Skeletal muscle tissue (tissue), 4 donors: Measurements from ENCODE around the gene TCERG1L. TPM values are rescaled to one million over a fixed set of nuclear protein-coding genes. Genes with fewer than 3 reads are reported as not detected.

Experiments used
- H3K27ac ChIP-seq: one replicate; pipeline ENCODE4 v1.7.0; 2013; ENCODE audit warnings: mild to moderate bottlenecking, low read depth, low read length, inconsistent platforms
- H3K27me3 ChIP-seq, 3 donors: one replicate each; pipeline ENCODE4 v1.7.0; 2013; ENCODE audit warnings: low read length in 3 of 3; ENCODE audit not compliant: control insufficient read depth in 3 of 3, insufficient read depth in 3 of 3
- H3K36me3 ChIP-seq, 3 donors: one replicate each; pipeline ENCODE4 v1.7.0; 2013; ENCODE audit warnings: low read length in 3 of 3; ENCODE audit not compliant: control insufficient read depth in 3 of 3, insufficient read depth in 3 of 3
- H3K4me1 ChIP-seq, 3 donors: one replicate each; pipeline ENCODE4 v1.7.0; 2013; ENCODE audit warnings: low read length in 3 of 3, mild to moderate bottlenecking in 3 of 3; ENCODE audit not compliant: control insufficient read depth in 3 of 3, insufficient read depth in 3 of 3
- H3K4me3 ChIP-seq, 3 donors: one replicate each; pipeline ENCODE4 v1.7.0; 2013; ENCODE audit warnings: low read length in 3 of 3
- H3K9ac ChIP-seq, 3 donors: one replicate each; pipeline ENCODE4 v1.7.0; 2013; ENCODE audit warnings: low read length in 3 of 3, mild to moderate bottlenecking in 3 of 3, moderate library complexity in 2 of 3, low read depth in 1 of 3
- H3K9me3 ChIP-seq, 3 donors: one replicate each; pipeline ENCODE4 v1.7.0; 2013; ENCODE audit warnings: low read length in 3 of 3; ENCODE audit not compliant: control insufficient read depth in 3 of 3
- total RNA-seq: library from RNA; depleted of rRNA; stranded (reverse); fragments of >200 nt; gene quantifications from one replicate; pipeline ENCODE4 v1.2.3, GENCODE V29; 2014
- donor health status: Osteomylitis.

TCERG1L gene
- total RNA-seq, 1 donor from 2014 or later, result not detected

DNA sequence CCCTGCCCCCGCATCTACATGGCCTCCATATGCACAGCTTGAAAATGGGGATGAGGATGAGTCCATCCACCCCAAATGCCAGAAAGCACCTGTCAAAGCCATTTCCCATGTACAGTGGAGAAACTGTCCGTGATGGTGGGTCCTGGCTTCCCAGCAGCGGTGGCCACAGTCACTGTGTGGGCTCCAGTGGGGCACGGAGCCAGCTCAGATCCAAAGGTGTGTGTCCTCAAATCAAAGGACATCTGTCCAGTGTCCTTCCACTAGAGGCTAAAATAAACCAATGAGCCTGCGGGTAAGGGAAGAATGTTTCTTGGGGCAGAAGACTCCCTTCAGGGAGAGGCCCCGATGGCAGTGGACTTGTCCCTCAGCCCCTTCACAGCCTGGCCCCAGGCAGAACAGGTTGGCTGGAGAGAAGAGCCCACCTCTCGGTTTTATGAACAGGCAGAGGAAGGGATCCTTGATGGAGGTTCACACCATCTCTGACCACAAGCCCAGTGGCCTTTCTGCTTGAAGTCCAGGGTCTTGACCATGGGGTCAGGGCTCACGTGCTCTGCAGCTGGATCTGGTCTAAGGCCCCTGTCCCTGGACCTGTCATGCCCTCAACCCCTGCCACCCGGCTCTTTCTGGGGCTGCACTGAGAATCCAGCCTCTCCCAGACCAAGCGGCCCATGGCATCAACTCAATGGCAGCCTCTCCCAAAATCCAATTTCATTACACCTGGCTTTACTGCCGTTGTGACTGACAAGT lies 106.9 kb downstream of the TCERG1L start:
- Histone ChIP-seq H3K4me1 (no peaks in the 10 kb centered on the region), H3K9ac (no peak overlapping the region), H3K36me3 (no peaks in the 10 kb centered on the region), H3K27me3 (peaks cover 0 to 18% (median 0%) of the 10 kb centered on the region in 3 donors), H3K9me3 (no peaks in the 10 kb centered on the region), H3K27ac (no peak overlapping the region), H3K4me3 (no peak overlapping the region)

DNA sequence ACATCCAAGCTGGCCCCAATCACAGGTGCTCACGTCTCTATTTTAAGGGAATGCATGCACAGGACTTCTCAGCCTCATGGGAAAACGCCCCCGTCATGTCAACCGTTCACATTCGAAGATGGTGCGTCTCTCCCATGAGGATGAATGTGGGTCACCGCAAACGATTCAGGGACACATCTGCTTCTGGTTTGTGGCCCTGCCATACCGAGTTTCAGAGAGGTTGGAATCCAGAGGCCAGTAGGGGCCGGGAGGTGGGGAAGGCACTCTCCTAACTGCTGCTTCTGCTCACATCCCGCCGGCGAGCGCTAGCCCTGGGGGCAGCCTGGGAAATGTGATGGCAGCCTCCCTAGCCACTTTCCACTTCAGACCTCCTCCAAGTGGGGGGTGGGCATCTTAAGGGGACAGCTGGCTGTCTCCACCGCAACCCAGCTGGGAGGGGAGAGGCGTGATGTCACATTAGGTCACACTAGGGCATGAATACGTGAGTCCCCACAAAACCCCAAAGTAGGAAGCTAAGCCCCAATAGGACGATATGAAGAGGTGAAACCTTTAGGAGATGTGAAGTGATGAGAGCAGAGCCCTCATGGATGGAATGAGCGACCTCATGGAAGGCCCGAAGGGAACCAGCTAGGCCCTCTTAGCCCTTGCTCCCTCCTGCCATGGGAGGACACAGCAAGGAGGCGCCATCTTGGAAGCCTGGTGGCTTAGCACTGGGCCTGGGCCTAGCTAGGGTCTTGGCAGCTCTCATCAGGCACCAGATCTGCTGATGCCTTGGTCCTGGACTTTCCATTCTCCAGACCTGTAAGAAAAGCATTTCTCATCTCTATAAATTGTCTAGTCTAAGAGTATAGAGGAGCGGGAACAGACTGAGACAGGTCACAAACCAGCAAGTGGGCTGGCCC lies 107.8 kb downstream of the TCERG1L start:
- Histone ChIP-seq H3K4me3 (no peak overlapping the region), H3K27me3 (peaks cover 0 to 18% (median 0%) of the 10 kb centered on the region in 3 donors), H3K4me1 (no peaks in the 10 kb centered on the region), H3K36me3 (no peaks in the 10 kb centered on the region), H3K9me3 (no peaks in the 10 kb centered on the region), H3K9ac (no peak overlapping the region), H3K27ac (no peak overlapping the region)

DNA sequence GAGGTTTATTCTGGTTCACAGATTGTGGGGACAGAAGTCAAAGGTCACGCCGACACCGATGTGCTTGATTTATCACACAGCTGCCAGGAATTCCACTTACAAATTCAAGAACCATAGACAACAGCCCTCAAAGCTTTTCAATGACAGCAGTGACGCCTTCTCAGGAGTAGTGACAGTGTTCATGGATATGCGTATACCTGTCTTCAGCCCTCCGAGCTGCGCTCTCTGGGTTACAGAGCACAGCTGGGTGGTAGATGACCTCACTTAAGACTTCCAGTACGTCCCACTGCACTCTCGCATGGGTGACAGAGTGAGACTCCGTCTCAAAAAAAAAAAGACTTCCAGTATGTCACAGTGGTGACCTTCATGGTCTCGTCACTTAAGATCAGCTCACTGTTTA lies 108.5 kb downstream of the TCERG1L start:
- Histone ChIP-seq H3K27ac (no peak overlapping the region), H3K27me3 (peaks cover 0 to 18% (median 0%) of the 10 kb centered on the region in 3 donors), H3K36me3 (no peaks in the 10 kb centered on the region), H3K4me3 (no peak overlapping the region), H3K9ac (no peak overlapping the region), H3K9me3 (no peaks in the 10 kb centered on the region), H3K4me1 (no peaks in the 10 kb centered on the region)

DNA sequence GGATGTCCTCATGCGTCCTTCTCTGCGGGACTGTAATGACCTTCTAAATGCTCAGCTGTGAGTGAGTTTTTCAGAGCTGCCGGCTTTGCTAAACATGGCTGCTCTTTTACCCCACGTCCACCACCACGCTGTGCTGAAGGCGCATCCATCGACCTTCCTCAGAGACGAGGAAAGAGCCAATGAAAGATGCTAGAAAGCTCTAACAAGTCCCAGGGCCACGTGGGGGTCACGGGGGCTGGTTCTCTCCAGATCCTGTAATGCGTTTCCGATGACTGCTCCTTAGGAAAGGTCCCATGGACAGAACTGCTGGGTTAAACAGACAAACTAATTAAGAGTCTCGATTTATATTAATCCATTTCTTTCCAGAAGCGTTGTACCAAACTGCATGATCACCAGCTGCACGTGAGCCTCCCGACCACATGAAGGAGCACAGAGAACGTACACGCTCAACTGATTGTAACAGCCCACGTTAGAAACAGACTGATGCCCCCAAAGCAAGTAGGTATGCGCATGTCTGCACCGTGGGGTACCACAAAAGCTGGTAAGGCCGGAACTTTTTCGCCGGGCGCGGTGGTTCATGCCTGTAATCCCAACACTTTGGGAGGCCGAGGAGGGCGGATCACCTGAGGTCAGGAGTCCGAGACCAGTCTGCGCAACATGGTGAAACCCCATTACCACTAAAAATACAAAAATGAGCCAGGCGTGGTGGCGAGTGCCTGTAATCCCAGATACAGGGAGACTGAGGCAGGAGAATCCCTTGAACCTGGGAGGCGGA lies 109.6 kb downstream of the TCERG1L start:
- H3K9ac ChIP-seq, result no peak overlapping the region
- H3K27me3 ChIP-seq, result peaks cover 0 to 18% (median 0%) of the 10 kb centered on the region in 3 donors
- no peaks in the 10 kb centered on the region for H3K9me3 ChIP-seq
- no peak overlapping the region for H3K27ac ChIP-seq
- no peaks in the 10 kb centered on the region for H3K4me1 ChIP-seq
- no peaks in the 10 kb centered on the region for H3K36me3 ChIP-seq
- H3K4me3 ChIP-seq, result no peak overlapping the region

DNA sequence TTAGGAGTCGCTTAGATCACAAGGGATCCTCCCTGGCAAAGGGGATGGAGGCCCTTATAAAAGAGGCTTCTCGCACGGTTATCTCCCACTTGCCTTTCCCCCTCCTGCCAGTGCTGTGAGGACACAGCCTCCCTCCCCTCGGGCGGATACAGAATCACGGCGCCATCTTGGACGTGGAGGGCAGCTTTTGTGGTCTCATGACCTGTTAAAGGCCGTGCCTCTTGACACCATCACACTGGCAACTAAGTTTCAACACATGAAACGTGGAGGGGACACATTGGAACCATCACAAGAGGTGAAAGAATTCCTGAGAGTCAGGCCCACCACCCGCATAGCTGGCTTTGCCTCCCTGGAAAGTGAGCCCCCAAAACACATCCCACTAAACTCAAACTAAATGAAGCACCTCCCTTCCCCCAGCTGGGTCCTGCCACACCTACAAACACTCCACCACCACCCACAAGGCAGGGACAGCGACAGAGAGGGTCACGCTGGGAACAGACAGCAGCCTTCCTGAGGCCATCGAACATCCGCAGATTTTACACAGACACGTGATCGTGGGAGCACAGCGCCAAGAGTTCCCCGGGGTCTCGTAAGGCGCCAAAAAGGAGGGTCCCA lies 110.6 kb downstream of the TCERG1L start:
- Histone ChIP-seq H3K4me1 (no peaks in the 10 kb centered on the region), H3K9me3 (no peaks in the 10 kb centered on the region), H3K27ac (no peak overlapping the region), H3K27me3 (peaks cover 0 to 11% (median 0%) of the 10 kb centered on the region in 3 donors), H3K4me3 (no peak overlapping the region), H3K36me3 (no peaks in the 10 kb centered on the region), H3K9ac (no peak overlapping the region)

DNA sequence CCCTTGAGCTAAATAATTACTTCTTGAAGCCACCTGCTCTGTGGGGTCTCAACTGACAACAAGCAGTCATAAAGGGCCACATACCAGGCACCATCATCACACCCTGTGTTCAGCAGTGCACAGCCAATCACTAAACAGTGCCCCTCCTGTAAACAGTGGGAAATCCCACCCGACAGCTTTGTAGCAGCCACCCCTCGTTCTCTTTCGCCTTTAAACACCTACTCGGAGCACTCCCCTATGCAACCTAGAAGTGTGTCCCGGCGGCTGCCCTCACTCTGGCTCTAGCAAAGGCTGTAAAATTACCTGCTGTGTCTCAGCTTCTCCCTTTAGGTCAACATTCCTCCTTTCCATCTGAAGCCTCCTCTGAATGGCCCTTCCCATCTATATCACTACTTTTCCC lies 111.9 kb downstream of the TCERG1L start:
- peaks cover 0 to 11% (median 0%) of the 10 kb centered on the region in 3 donors for H3K27me3 ChIP-seq
- no peak overlapping the region for H3K27ac ChIP-seq
- H3K4me1 ChIP-seq, result no peaks in the 10 kb centered on the region
- H3K36me3 ChIP-seq, result no peaks in the 10 kb centered on the region
- no peak overlapping the region for H3K9ac ChIP-seq
- no peak overlapping the region for H3K4me3 ChIP-seq
- H3K9me3 ChIP-seq, result no peaks in the 10 kb centered on the region

DNA sequence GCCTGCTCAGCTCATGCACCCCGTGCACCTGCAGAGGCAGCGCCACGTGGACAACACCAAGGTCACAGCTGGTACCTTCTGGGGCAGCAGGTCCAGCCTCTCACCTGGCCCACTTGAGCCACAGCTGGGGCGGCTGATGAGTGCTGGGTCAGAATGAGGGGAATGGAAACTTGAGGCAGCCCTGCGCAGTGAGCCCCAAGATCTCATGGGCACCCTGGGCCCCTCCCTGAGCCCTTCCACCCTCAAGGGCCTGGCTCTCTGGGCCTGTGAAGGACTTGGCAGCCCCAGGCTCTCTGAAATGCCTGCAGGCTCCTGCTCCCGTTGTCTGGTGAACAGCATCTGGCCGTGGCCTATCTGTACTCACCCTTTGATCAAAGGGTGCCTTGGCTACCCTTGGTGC lies 112.7 kb downstream of the TCERG1L start:
- H3K9me3 ChIP-seq, result peaks cover 0 to 2% (median 0%) of the 10 kb centered on the region in 3 donors
- H3K27me3 ChIP-seq, result peaks cover 0 to 11% (median 0%) of the 10 kb centered on the region in 3 donors
- no peak overlapping the region for H3K27ac ChIP-seq
- H3K9ac ChIP-seq, result no peak overlapping the region
- H3K4me1 ChIP-seq, result no peaks in the 10 kb centered on the region
- no peak overlapping the region for H3K4me3 ChIP-seq
- H3K36me3 ChIP-seq, result no peaks in the 10 kb centered on the region

DNA sequence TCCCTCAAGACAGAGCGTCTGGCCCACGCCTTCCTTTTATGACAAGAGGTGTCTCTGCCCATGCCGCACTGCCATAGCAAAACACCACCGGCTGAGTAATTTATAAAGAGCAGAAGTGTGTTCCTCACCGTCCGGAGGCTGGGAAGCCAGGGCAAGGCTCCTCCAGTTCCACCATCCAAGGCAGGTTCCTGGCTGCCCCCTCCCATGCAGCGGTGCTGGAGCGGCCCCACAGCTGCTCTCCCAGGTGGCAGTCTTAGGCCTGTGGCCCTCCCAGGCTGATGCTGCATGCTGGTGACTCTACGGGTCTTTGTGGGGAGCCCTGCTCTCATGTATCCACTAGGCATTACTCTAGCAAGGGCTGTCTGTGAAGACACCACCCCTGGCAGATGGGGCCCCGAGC lies 113.1 kb downstream of the TCERG1L start:
- no peak overlapping the region for H3K4me3 ChIP-seq
- peaks cover 0 to 11% (median 0%) of the 10 kb centered on the region in 3 donors for H3K27me3 ChIP-seq
- no peak overlapping the region for H3K9ac ChIP-seq
- peaks cover 0 to 3% (median 0%) of the 10 kb centered on the region in 3 donors for H3K9me3 ChIP-seq
- no peak overlapping the region for H3K27ac ChIP-seq
- no peaks in the 10 kb centered on the region for H3K4me1 ChIP-seq
- no peaks in the 10 kb centered on the region for H3K36me3 ChIP-seq

DNA sequence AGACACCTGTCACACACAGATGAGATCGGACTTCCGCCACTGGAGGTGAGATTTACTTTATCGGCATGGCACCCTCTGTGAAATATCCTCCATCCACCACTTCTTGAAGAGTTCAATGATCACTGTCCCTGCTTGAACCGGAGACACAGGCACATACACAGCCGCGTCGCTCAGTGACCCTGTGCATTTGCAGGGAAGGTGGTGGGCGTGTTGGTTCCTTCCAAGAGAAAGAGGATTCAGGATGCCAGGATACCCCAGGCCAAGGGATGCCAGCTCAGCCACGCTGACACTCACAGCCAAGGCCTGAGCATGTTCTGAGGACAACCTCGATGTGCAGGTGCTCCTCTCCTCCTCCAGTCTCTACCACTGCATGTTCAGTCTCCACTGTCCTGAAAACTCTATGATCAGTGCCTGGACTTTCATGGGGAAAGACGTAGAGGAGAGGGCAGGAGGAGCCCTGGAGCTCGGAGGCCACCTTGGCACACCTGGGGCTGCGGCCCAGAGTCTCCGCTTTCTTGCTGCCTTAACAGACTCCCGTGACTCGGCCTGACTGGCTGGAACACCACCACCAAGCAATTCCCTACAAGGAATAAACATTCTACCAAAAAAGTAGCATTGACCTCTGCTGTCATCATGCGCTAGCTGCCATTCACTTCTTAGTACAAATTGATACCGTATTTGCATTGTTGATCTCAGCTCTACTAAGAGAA lies 115.2 kb downstream of the TCERG1L start:
- Histone ChIP-seq H3K4me3 (no peak overlapping the region), H3K9me3 (peaks cover 0 to 3% (median 0%) of the 10 kb centered on the region in 3 donors), H3K9ac (no peak overlapping the region), H3K27ac (no peak overlapping the region), H3K36me3 (no peaks in the 10 kb centered on the region), H3K4me1 (no peaks in the 10 kb centered on the region), H3K27me3 (peaks cover 0 to 3% (median 0%) of the 10 kb centered on the region in 3 donors)
